Smooth muscle cell (in vitro differentiated cells): ENCODE results near the gene ISOC2. TPM values are rescaled to one million over a fixed set of nuclear protein-coding genes. Genes with fewer than 3 reads are reported as not detected.

Source experiments
- DNase-seq: peaks from one replicate; lab custom pipeline; 2025; ENCODE audit not compliant: unreplicated experiment; lab: John Stamatoyannopoulos, UW
- H2AFZ ChIP-seq: fragments of 200-600 bp; sonication (generic); 2 replicates; pipeline ENCODE4 v1.6.0; 2016; ENCODE audit warnings: antibody characterized with exemption, low read depth, mild to moderate bottlenecking
- H3F3A ChIP-seq: fragments of 200-600 bp; sonication (generic); 2 replicates; pipeline ENCODE4 v1.6.0; 2017; ENCODE audit warnings: antibody characterized with exemption, low read depth
- H3K27ac ChIP-seq: fragments of 200-600 bp; sonication (generic); 2 replicates; pipeline ENCODE4 v1.5.1; 2016; ENCODE audit warnings: low read depth, mild to moderate bottlenecking
- H3K27me3 ChIP-seq: fragments of 200-600 bp; sonication (generic); 2 replicates; pipeline ENCODE4 v1.6.1; 2016; ENCODE audit warnings: low read depth, mild to moderate bottlenecking
- H3K36me3 ChIP-seq: fragments of 200-600 bp; sonication (generic); 2 replicates; pipeline ENCODE4 v1.5.1; 2016; ENCODE audit warnings: low read depth
- H3K4me1 ChIP-seq: fragments of 200-600 bp; sonication (generic); 2 replicates; pipeline ENCODE4 v1.5.1; 2016; ENCODE audit warnings: low read depth
- H3K4me2 ChIP-seq: fragments of 200-600 bp; sonication (generic); 2 replicates; pipeline ENCODE4 v1.6.0; 2016; ENCODE audit warnings: mild to moderate bottlenecking
- H3K4me3 ChIP-seq: fragments of 200-600 bp; sonication (generic); 2 replicates; pipeline ENCODE4 v1.5.1; 2016; ENCODE audit warnings: mild to moderate bottlenecking
- H3K79me2 ChIP-seq: fragments of 200-600 bp; sonication (generic); 2 replicates; pipeline ENCODE4 v1.6.0; 2016; ENCODE audit warnings: low read depth, mild to moderate bottlenecking
- H3K9ac ChIP-seq: fragments of 200-600 bp; sonication (generic); 2 replicates; pipeline ENCODE4 v1.6.0; 2016; ENCODE audit warnings: low read depth
- H3K9me3 ChIP-seq: fragments of 200-600 bp; sonication (generic); replicated peaks from 2 replicates; pipeline ENCODE4 v1.5.1; 2016; ENCODE audit warnings: low read depth
- H4K20me1 ChIP-seq: fragments of 200-600 bp; sonication (generic); 2 replicates; pipeline ENCODE4 v1.6.0; 2016; ENCODE audit warnings: low read depth
- WGBS: methylation state at CpG from one replicate; pipeline ENCODE4 v1.1.7; 2016; ENCODE audit warnings: low lambda C conversion rate; 5-methylcytosine and 5-hydroxymethylcytosine counted together
- polyA plus RNA-seq: library from polyadenylated mRNA; unstranded; fragments of >200 nt; fragmentation: Nextera tagmentation; extraction: Ambion mirVana; gene quantifications from 2 replicates; pipeline ENCODE4 v1.2.1, GENCODE V29; 2016
- total RNA-seq: library from RNA; depleted of rRNA; stranded (reverse); fragments of >200 nt; gene quantifications from 2 replicates; pipeline ENCODE4 v1.2.3, GENCODE V29; 2014
- TF ChIP-seq, protein P1 (sequence below): fragments of 200-600 bp; sonication (generic); IDR thresholded peaks from 2 replicates; pipeline ENCODE4 v1.5.1; 2017; ENCODE audit warnings: borderline replicate concordance, mild to moderate bottlenecking, antibody characterized with exemption; ENCODE audit not compliant: insufficient read depth, poor library complexity, severe bottlenecking

The ISOC2 gene
- total and polyA plus RNA-seq, 2 experiments from 2014 or later: 56.5 to 61.4 TPM

DNA sequence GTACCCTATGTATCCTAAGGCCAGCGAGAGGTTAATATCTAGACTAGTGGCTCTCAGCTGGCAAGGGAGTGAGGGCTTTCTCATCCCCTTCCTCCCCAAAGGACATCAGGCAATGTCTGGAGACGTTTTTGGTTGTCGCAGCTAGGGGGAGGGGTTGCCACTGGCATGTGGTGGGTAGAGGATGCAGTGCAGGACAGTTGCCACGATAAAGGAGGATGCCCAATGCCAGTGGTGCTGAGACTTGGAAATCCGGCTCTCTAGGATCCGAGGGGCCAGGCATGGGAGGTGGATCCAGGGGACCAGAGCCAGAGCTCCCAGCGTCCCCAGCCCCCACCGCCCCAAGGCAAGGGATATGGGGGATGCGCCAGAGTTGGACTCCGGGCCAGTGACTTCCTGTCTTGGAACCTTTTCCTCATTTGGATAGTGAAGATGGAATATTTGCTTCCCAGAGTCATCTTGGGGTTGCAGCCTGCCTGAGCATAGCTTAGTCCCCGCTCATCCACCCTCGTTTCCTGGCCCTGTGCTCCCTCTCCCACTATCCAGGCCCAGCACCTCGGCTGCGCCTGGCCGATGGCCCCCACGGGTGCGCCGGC is 31.7 kb upstream of the ISOC2 start:
- H2AFZ ChIP-seq: no peak overlapping the region
- no peak overlapping the region for H3K4me2 ChIP-seq
- H4K20me1 ChIP-seq: no peaks in the 10 kb centered on the region
- TF ChIP-seq, protein P1, sequence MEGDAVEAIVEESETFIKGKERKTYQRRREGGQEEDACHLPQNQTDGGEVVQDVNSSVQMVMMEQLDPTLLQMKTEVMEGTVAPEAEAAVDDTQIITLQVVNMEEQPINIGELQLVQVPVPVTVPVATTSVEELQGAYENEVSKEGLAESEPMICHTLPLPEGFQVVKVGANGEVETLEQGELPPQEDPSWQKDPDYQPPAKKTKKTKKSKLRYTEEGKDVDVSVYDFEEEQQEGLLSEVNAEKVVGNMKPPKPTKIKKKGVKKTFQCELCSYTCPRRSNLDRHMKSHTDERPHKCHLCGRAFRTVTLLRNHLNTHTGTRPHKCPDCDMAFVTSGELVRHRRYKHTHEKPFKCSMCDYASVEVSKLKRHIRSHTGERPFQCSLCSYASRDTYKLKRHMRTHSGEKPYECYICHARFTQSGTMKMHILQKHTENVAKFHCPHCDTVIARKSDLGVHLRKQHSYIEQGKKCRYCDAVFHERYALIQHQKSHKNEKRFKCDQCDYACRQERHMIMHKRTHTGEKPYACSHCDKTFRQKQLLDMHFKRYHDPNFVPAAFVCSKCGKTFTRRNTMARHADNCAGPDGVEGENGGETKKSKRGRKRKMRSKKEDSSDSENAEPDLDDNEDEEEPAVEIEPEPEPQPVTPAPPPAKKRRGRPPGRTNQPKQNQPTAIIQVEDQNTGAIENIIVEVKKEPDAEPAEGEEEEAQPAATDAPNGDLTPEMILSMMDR: no peak
- WGBS: 75% methylated on average over 18 of the region's 18 CpGs
- H3K4me3 ChIP-seq: no peak overlapping the region
- H3K27me3 ChIP-seq: no peaks in the 10 kb centered on the region
- H3F3A ChIP-seq: no peaks in the 10 kb centered on the region
- no peaks in the 10 kb centered on the region for H3K9me3 ChIP-seq
- H3K36me3 ChIP-seq: no peaks in the 10 kb centered on the region
- H3K79me2 ChIP-seq: no peaks in the 10 kb centered on the region
- no peak for DNase-seq
- H3K27ac ChIP-seq: no peak overlapping the region
- peaks cover 4% of the 10 kb centered on the region for H3K4me1 ChIP-seq
- H3K9ac ChIP-seq: no peak overlapping the region

DNA sequence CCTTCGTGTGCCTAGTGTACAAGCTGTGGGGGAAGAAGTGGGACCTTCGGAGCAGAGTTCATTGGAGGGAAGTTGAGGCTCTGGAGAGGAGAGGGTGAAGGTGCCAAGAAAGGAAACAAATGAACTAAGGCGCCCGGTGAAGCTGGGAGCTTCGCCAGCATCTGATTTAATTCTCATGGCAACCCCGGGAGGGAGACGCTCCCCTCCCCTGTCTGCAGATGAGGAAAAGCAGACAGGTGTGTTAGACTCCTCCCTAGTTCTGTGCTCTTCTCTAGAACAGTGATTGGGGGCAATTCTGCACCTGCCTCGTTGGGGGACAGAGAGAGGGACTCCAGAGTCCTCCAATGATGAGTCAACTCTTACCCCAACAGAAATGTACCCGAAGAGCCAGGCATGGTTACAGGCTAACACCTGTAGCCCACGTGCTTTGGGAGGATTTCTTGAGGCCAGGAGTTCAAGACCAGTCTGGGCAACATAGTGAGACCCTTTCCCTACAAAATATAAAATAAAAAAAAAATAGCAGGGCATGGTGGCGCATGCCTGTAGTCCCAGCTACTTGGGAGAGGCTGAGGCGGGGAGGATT is 31.0 kb upstream of the ISOC2 start:
- Histone ChIP-seq H3K36me3 (no peaks in the 10 kb centered on the region), H3K9me3 (no peaks in the 10 kb centered on the region), H3K27ac (no peak overlapping the region), H3K79me2 (no peaks in the 10 kb centered on the region), H3K4me2 (no peak overlapping the region), H4K20me1 (no peaks in the 10 kb centered on the region), H3K9ac (no peak overlapping the region), H3K27me3 (no peaks in the 10 kb centered on the region), H3F3A (no peaks in the 10 kb centered on the region), H2AFZ (no peak overlapping the region), H3K4me3 (no peak overlapping the region), H3K4me1 (peaks cover 10% of the 10 kb centered on the region)
- TF ChIP-seq, protein P1: no peak
- no peak for DNase-seq
- WGBS: 79% methylated on average over 12 of the region's 12 CpGs

DNA sequence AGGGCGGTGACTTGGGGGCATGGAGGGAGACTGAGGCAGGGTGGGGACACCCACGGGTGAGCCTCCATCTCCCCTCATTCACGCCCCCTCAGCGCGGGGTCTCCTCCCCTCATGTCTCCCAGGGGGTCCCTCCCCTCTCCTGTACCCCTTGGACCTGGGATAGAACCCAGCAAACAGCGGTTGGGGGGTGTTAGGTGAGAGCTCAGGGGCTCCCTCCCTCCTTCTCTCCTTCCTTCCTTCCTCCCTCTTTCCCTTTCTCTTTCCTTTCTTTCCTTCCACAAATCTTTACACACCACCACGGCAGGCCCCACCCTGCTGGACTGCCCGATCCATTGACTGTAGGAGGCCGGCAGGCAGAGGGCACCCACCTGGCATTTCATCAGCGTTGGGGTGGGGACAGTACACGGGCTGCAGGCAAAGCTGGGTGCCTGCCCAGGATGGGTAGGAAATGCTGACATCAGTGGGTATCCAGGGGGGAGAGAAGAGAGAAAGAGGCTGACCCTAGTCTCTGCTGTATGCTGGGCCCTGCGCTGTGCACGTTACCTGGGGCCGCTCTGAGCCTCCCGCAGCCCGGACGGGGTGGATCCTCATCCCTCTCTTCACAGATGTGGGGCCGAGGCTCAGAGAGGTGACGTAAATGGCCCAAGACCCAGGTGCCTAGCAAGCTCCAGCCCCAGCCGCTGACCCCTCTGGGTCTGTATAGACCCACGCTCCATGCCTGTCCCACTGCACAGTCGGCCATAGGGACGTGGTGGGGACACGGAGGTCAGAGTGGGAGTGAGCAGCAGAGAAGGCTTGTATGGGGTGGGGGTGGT is 30.3 kb upstream of the ISOC2 start:
- no peak overlapping the region for H3K4me3 ChIP-seq
- H3K27me3 ChIP-seq: no peaks in the 10 kb centered on the region
- TF ChIP-seq, protein P1: no peak
- H4K20me1 ChIP-seq: no peaks in the 10 kb centered on the region
- no peaks in the 10 kb centered on the region for H3F3A ChIP-seq
- no peaks in the 10 kb centered on the region for H3K79me2 ChIP-seq
- DNase-seq: no peak
- H3K36me3 ChIP-seq: no peaks in the 10 kb centered on the region
- 89% methylated on average over 18 of the region's 24 CpGs for WGBS
- H3K4me1 ChIP-seq: peaks cover 17% of the 10 kb centered on the region
- no peak overlapping the region for H3K4me2 ChIP-seq
- no peak overlapping the region for H2AFZ ChIP-seq
- H3K9me3 ChIP-seq: no peaks in the 10 kb centered on the region
- no peak overlapping the region for H3K9ac ChIP-seq
- H3K27ac ChIP-seq: no peak overlapping the region
